Mucosa of descending colon (tissue), 3 donors: ENCODE results near the gene CMTM2. TPM values are rescaled to one million over a fixed set of nuclear protein-coding genes. Genes with fewer than 3 reads are reported as not detected.
"Not testable (repeated sequence)": the region's sequence is repeated elsewhere in the genome, so short reads cannot be mapped to it uniquely, and the experiment has no call there.

Source experiments
- ATAC-seq: fragments of 200-7000 bp; cut with Tn5 transposase; one replicate; pipeline ENCODE4 v1.9.1; 2020; ENCODE audit warnings: mild to moderate bottlenecking, moderate library complexity
- DNase-seq, 3 donors: peaks; one replicate each; pipeline ENCODE4 v3.0.0-alpha.2; 2020
- H3K36me3 ChIP-seq: fragments of 200-600 bp; one replicate; pipeline ENCODE4 v1.8.0; 2021; ENCODE audit warnings: low read depth, mild to moderate bottlenecking
- H3K4me1 ChIP-seq: fragments of 200-600 bp; one replicate; pipeline ENCODE4 v1.8.0; 2021; ENCODE audit warnings: low read depth, mild to moderate bottlenecking
- H3K4me3 ChIP-seq: fragments of 200-600 bp; one replicate; pipeline ENCODE4 v1.8.0; 2021; ENCODE audit warnings: mild to moderate bottlenecking
- H3K9me3 ChIP-seq: fragments of 200-600 bp; one replicate; pipeline ENCODE4 v1.8.0; 2021; ENCODE audit warnings: mild to moderate bottlenecking
- CTCF ChIP-seq: fragments of 200-600 bp; IDR thresholded peaks from one replicate; pipeline ENCODE4 v1.8.0; 2022; ENCODE audit warnings: antibody characterized with exemption, mild to moderate bottlenecking
- intact Hi-C, 2 donors: fragments of 100-400 bp; cut with DNase I in 1 of 2; cut with micrococcal nuclease in 1 of 2; formaldehyde crosslinking; loops; one replicate each; pipeline versions ENCODE4 v1.11.0 to v1.11.1; 2022; cut with DNase I, micrococcal nuclease
- total RNA-seq, 3 donors: library from RNA; stranded (reverse); fragmentation: NEBNext Ultra II Directional in 2 of 3; extraction: Animal tissue kit (Norgen Biotek cat#: 25700) in 2 of 3; gene quantifications; one replicate each; pipeline versions ENCODE4 v1.2.1 to v1.2.4, GENCODE V29; 2021 to 2023
- donor health status: DM: no; HTN: no; CAD: no; lungs with moderate emphysema.
- donor health status: DM: no; HTN: no; CAD: no.
- donor health status: DM: no; HTN: yes; CAD: no.

Gene CMTM2
- total RNA-seq, 3 donors from 2014 or later = 0.46 TPM; not detected in 2

DNA sequence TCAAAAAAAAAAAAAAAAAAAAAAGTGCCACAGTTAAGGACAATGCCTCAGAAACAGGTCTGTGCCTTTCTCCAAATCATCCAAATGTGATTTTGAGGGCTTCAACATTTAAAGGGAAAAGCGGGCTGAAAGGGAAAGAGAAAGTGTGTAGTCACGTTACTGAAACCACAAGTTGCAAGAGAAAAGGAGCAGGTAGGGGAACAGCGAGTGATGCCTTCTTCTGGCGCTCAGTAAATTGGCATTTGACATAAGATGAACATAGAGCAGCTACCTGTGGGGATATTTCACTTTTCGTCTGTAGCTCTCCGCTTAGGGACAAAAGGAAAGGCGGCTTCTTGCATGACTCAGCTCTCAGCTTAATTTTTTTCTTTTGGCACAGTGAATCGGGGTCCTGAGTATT, 11.1 kb downstream of the CMTM2 start:
- TF ChIP-seq CTCF = no peak
- no peaks in the 10 kb centered on the region for H3K9me3 ChIP-seq
- ATAC-seq = peak; percentile 27
- intact Hi-C loops = no loop called here
- H3K36me3 ChIP-seq = no peaks in the 10 kb centered on the region
- DNase-seq = no peak
- no peaks in the 10 kb centered on the region for H3K4me1 ChIP-seq
- no peak overlapping the region for H3K4me3 ChIP-seq

GRCh38 chr16:66591018-66591417, 11.8 kb downstream of the CMTM2 start:
- H3K4me1 ChIP-seq = no peaks in the 10 kb centered on the region

GRCh38 chr16:66592241-66592640, 13.0 kb downstream of the CMTM2 start:
- DNase-seq = no peak
- H3K4me3 ChIP-seq = no peak overlapping the region
- intact Hi-C loops = no loop called here
- TF ChIP-seq CTCF = no peak
- H3K36me3 ChIP-seq = no peaks in the 10 kb centered on the region
- no peaks in the 10 kb centered on the region for H3K9me3 ChIP-seq
- no peaks in the 10 kb centered on the region for H3K4me1 ChIP-seq
- ATAC-seq = no peak

More at GRCh38 chr16:66591018-66591417, 11.8 kb downstream of the CMTM2 start:
- no peak for ATAC-seq
- DNase-seq = no peak
- intact Hi-C loops = no loop called here
- Histone ChIP-seq H3K36me3 (no peaks in the 10 kb centered on the region), H3K4me3 (no peak overlapping the region), H3K9me3 (no peaks in the 10 kb centered on the region)
- TF ChIP-seq CTCF = no peak

DNA sequence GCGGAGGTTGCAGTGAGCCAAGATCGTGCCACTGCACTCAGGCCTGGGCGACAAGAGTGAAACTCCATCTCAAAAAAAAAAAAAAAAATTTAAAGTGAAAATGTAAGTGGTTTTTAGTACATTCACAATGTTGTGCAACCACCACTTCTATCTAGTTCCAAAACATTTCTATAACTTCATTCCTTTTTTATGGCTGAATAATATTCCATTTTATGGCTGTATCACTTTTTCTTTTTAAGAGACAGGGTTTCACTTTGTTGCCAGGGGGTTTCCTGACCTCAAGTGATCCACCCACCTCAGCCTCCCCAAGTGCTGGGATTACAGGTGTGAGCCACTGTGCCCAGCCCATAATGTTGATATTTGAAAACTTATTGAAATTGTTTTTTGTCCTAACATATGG, 13.6 kb downstream of the CMTM2 start:
- H3K9me3 ChIP-seq = no peaks in the 10 kb centered on the region
- no peak for DNase-seq
- no peak for TF ChIP-seq CTCF
- intact Hi-C loops = no loop called here
- no peaks in the 10 kb centered on the region for H3K4me1 ChIP-seq
- no peaks in the 10 kb centered on the region for H3K36me3 ChIP-seq
- no peak overlapping the region for H3K4me3 ChIP-seq
- ATAC-seq = no peak

GRCh38 chr16:66594739-66595138, 15.5 kb downstream of the CMTM2 start:
- Histone ChIP-seq H3K9me3 (no peaks in the 10 kb centered on the region), H3K4me3 (no peak overlapping the region), H3K36me3 (no peaks in the 10 kb centered on the region), H3K4me1 (no peaks in the 10 kb centered on the region)
- no peak for TF ChIP-seq CTCF
- ATAC-seq (no peak), DNase-seq (no peak)
- intact Hi-C loops = no loop called here

DNA sequence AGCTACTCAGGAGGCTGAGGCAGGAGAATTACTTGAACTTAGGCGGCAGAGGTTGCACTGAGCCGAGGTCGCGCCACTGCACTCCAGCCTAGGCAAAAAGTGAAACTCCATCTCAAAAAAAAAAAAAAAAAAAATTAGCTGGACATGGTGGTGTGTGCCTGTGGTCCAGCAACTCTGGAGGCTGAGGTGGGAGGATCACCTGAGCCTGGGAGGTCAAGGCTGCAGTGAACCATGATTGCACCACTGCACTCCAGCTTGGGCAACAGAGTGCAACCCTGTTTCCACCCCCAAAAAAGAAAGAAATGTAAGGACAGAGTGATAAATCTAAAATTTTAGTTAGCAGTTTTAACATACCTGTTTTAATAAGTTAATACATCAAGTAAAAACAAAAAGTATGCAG, 17.3 kb downstream of the CMTM2 start:
- H3K9me3 ChIP-seq, DNase-seq, H3K36me3 ChIP-seq, H3K4me1 ChIP-seq, H3K4me3 ChIP-seq, ATAC-seq, intact Hi-C loops: not testable (repeated sequence)
